ENCODE measurements around the gene ZNF524.
A peak's percentile ranks its signal among the peaks of the same experiment; 100 is the strongest.
"Not testable (repeated sequence)": the region's sequence is repeated elsewhere in the genome, so short reads cannot be mapped to it uniquely, and the experiment has no call there.

The ZNF524 gene

GRCh38 chr19:55581145-55581822 is 18.8 kb upstream of the ZNF524 start:
- no peak for DNase-seq (ENCODE audit: low read depth)

- no peak for DNase-seq (ENCODE audit: low read depth)
Measured at GRCh38 chr19:55581823-55582223, 18.3 kb upstream of the ZNF524 start.

- DNase-seq (ENCODE audit: low read depth): not testable (repeated sequence)
Measured at GRCh38 chr19:55582284-55582683, 17.8 kb upstream of the ZNF524 start.

GRCh38 chr19:55583897-55584296 is 16.2 kb upstream of the ZNF524 start:
- not testable (repeated sequence) for DNase-seq (ENCODE audit: low read depth)

GRCh38 chr19:55584871-55585270 is 15.2 kb upstream of the ZNF524 start:
- DNase-seq (ENCODE audit: low read depth): no peak

- no peak for DNase-seq (ENCODE audit: low read depth)
Measured at GRCh38 chr19:55585658-55586339, 14.3 kb upstream of the ZNF524 start.

GRCh38 chr19:55586976-55587668 is 13.0 kb upstream of the ZNF524 start:
- DNase-seq (ENCODE audit: low read depth): peak; percentile 81

GRCh38 chr19:55588738-55589137 is 11.3 kb upstream of the ZNF524 start:
- no peak for DNase-seq (ENCODE audit: low read depth)

GRCh38 chr19:55590109-55590508 is 10.0 kb upstream of the ZNF524 start:
- DNase-seq (ENCODE audit: low read depth): no peak

- DNase-seq (ENCODE audit: low read depth): no peak
Measured at GRCh38 chr19:55590617-55591016, 9.5 kb upstream of the ZNF524 start.

- DNase-seq (ENCODE audit: low read depth): no peak
Measured at GRCh38 chr19:55591555-55591954, 8.5 kb upstream of the ZNF524 start.

- DNase-seq (ENCODE audit: low read depth): no peak
Measured at GRCh38 chr19:55592391-55593090, 7.5 kb upstream of the ZNF524 start.

GRCh38 chr19:55593096-55593772 is 6.9 kb upstream of the ZNF524 start:
- no peak for DNase-seq (ENCODE audit: low read depth)

GRCh38 chr19:55594996-55595545 is 5.0 kb upstream of the ZNF524 start:
- no peak for DNase-seq (ENCODE audit: low read depth)

- DNase-seq (ENCODE audit: low read depth): no peak
Measured at GRCh38 chr19:55596304-55596703, 3.8 kb upstream of the ZNF524 start.

- DNase-seq (ENCODE audit: low read depth): no peak
Measured at GRCh38 chr19:55597501-55597921, 2.6 kb upstream of the ZNF524 start.

- no peak for DNase-seq (ENCODE audit: low read depth)
Measured at GRCh38 chr19:55598034-55598433, 2.1 kb upstream of the ZNF524 start.

GRCh38 chr19:55598719-55599467 is 1.2 kb upstream of the ZNF524 start:
- DNase-seq (ENCODE audit: low read depth): peak; percentile 81

GRCh38 chr19:55599468-55599841 is 633 bp upstream of the ZNF524 start, which contains the start of gene FIZ1:
TSS of gene FIZ1 (minus strand) at chr19:55599517. CDS start at chr19:55597865, 1,652 bp downstream.
- DNase-seq (ENCODE audit: low read depth): peak; percentile 90

GRCh38 chr19:55600662-55601028 is 557 bp downstream of the ZNF524 start:
- DNase-seq (ENCODE audit: low read depth): no peak

- no peak for DNase-seq (ENCODE audit: low read depth)
Measured at GRCh38 chr19:55601084-55601483, 996 bp downstream of the ZNF524 start.

Measured in stimulated activated CD8-positive, alpha-beta memory T cell treated with anti-CD3 and anti-CD28 coated beads, Interleukin-12 subunit alpha, Interleukin-12 subunit beta, amount 100 ng/mL, for 1 hour (primary cell).